K562 (cell line): ENCODE measurements around the gene TTC28. TPM values are rescaled to one million over a fixed set of nuclear protein-coding genes. Genes with fewer than 3 reads are reported as not detected.

Experiments used
- BMI1 ChIP-seq: fragments of 150-350 bp; IDR thresholded peaks from 2 replicates; pipeline ENCODE4 v1.6.1; 2014; ENCODE audit warnings: low read length
- CEBPB ChIP-seq: fragments of 450-650 bp; IDR thresholded peaks from 2 replicates; pipeline ENCODE4 v1.6.1; 2016; ENCODE audit warnings: missing genetic modification characterization, missing compliant biosample characterization
- CREM ChIP-seq: IDR thresholded peaks from 2 replicates; pipeline ENCODE4 v1.6.1; 2014; ENCODE audit warnings: antibody characterized with exemption, low read depth
- HIVEP1 ChIP-seq: fragments of 250-450 bp; sonication (Bioruptor Pico); IDR thresholded peaks from 2 replicates; pipeline ENCODE4 v1.4.0; 2020; ENCODE audit warnings: mild to moderate bottlenecking
- MAFK ChIP-seq: IDR thresholded peaks from 2 replicates; pipeline ENCODE4 v1.6.1; 2011; ENCODE audit warnings: low read length, improper control_type of control experiment
- MTA2 ChIP-seq: fragments of 450-650 bp; IDR thresholded peaks from 2 replicates; pipeline ENCODE4 v1.6.1; 2016; ENCODE audit warnings: low read depth
- MYBL2 ChIP-seq, 2 experiments: fragments of 450-650 bp in 1 of 2; sonication (generic) in 1 of 2; formaldehyde crosslinking in 1 of 2; IDR thresholded peaks; 2 replicates each; pipeline versions ENCODE4 v1.6.1 to v1.8.1; 2017 to 2022; ENCODE audit warnings: borderline replicate concordance in 1 of 2, inconsistent platforms in 1 of 2, low read depth in 1 of 2, mild to moderate bottlenecking in 1 of 2, missing genetic modification reagents in 1 of 2, moderate library complexity in 1 of 2
- NR4A1 ChIP-seq, 2 experiments: fragments of 250-450 bp in 1 of 2; fragments of 450-650 bp in 1 of 2; sonication (Bioruptor Pico) in 1 of 2; IDR thresholded peaks; 2 replicates each; pipeline versions ENCODE4 v1.4.0 to v1.6.1; 2016 to 2020; ENCODE audit warnings: mild to moderate bottlenecking in 2 of 2, missing compliant biosample characterization in 1 of 2, missing genetic modification characterization in 1 of 2, moderate library complexity in 1 of 2
- PRPF4 ChIP-seq: fragments of 200-400 bp; formaldehyde crosslinking; IDR thresholded peaks from one replicate; pipeline ENCODE4 v1.6.1; 2017; ENCODE audit warnings: low read length, low read depth, mild to moderate bottlenecking; ENCODE audit not compliant: insufficient read depth, poor library complexity, severe bottlenecking
- RHOXF2B ChIP-seq: fragments of 250-450 bp; sonication (Bioruptor Pico); conservative IDR thresholded peaks from 2 replicates; pipeline ENCODE4 v1.5.1; 2021
- SP2 ChIP-seq: IDR thresholded peaks from 2 replicates; pipeline ENCODE4 v1.6.1; 2011; ENCODE audit warnings: mild to moderate bottlenecking, low read depth, low read length, moderate library complexity; ENCODE audit not compliant: poor library complexity, severe bottlenecking; ENCODE audit errors: extremely low read depth
- SUPT5H ChIP-seq: fragments of 450-650 bp; IDR thresholded peaks from 2 replicates; pipeline ENCODE4 v1.6.1; 2016
- TEAD2 ChIP-seq: fragments of 450-650 bp; IDR thresholded peaks from 2 replicates; pipeline ENCODE4 v1.6.1; 2016; ENCODE audit warnings: missing genetic modification characterization, control low read depth, missing compliant biosample characterization
- TOE1 ChIP-seq, 2 experiments: fragments of 450-650 bp in 1 of 2; sonication (generic) in 1 of 2; formaldehyde crosslinking in 1 of 2; IDR thresholded peaks; 2 replicates each; pipeline versions ENCODE4 v1.7.1 to v1.8.0; 2016 to 2022; ENCODE audit warnings: borderline replicate concordance in 2 of 2, mild to moderate bottlenecking in 2 of 2, antibody characterized with exemption in 1 of 2, inconsistent platforms in 1 of 2, low read depth in 1 of 2, missing genetic modification reagents in 1 of 2, moderate library complexity in 1 of 2
- ZC3H4 ChIP-seq: sonication (generic); formaldehyde crosslinking; IDR thresholded peaks from 2 replicates; pipeline ENCODE4 v1.9.0; 2021; ENCODE audit warnings: missing genetic modification reagents, borderline replicate concordance
- ZNF274 ChIP-seq: IDR thresholded peaks from 2 replicates; pipeline ENCODE4 v1.6.1; 2011; ENCODE audit warnings: low read depth, mild to moderate bottlenecking, low read length, moderate library complexity, borderline replicate concordance
- polyA plus RNA-seq, 8 experiments: library from polyadenylated mRNA; depleted of rRNA in 4 of 8; stranded (reverse) in 5 of 8; unstranded in 3 of 8; fragments of >200 nt; fragmentation: Nextera tagmentation in 2 of 8; fragmentation: Illumina TruSeq in 1 of 8; extraction: Ambion mirVana in 2 of 8; extraction: Trizol in 1 of 8; gene quantifications; 2 replicates each; pipeline versions ENCODE4 v1.2.1 to v1.2.3, GENCODE V29; 2011 to 2014; ENCODE audit warnings: inconsistent platforms in 1 of 8, missing spikeins in 1 of 8
- total RNA-seq, 7 experiments: library from RNA; depleted of rRNA in 6 of 7; stranded (reverse); fragments of >200 nt in 6 of 7; fragmentation: Illumina TruSeq in 2 of 7; extraction: Trizol in 2 of 7; gene quantifications; 2 replicates each; pipeline versions ENCODE4 v1.2.1 to v1.2.3, GENCODE V29; 2011 to 2021; ENCODE audit warnings: low replicate concordance in 1 of 7
- TF ChIP-seq, protein P1 (sequence below), 3 experiments: fragments of 200-800 bp in 1 of 3; fragments of 250-450 bp in 1 of 3; fragments of 450-650 bp in 1 of 3; sonication (Bioruptor Pico) in 1 of 3; sonication (Bioruptor generic) in 1 of 3; formaldehyde crosslinking in 1 of 3; IDR thresholded peaks; 2 replicates each; pipeline versions ENCODE4 v1.6.1 to v1.8.0; 2016 to 2022; ENCODE audit warnings: mild to moderate bottlenecking in 2 of 3, missing genetic modification characterization in 2 of 3, missing compliant biosample characterization in 1 of 3, moderate library complexity in 1 of 3
- TF ChIP-seq, protein P2 (sequence below): fragments of 250-450 bp; sonication (Bioruptor Pico); IDR thresholded peaks from 2 replicates; pipeline ENCODE4 v1.4.0; 2020; ENCODE audit warnings: mild to moderate bottlenecking
- TF ChIP-seq, protein P3 (sequence below): sonication (generic); formaldehyde crosslinking; IDR thresholded peaks from 2 replicates; pipeline ENCODE4 v1.8.0; 2022; ENCODE audit warnings: missing genetic modification reagents, mild to moderate bottlenecking, moderate library complexity, borderline replicate concordance

The TTC28 gene
- total and polyA plus RNA-seq, 9 of the 15 experiments (the other 6 are each of a cell fraction or from before 2014, with no cell fraction given): 0.22 to 10.7 (median 3.1) TPM

GRCh38 chr22:28589102-28589750 is 90.4 kb downstream of the TTC28 start (continued):
- TF ChIP-seq, protein P1, sequence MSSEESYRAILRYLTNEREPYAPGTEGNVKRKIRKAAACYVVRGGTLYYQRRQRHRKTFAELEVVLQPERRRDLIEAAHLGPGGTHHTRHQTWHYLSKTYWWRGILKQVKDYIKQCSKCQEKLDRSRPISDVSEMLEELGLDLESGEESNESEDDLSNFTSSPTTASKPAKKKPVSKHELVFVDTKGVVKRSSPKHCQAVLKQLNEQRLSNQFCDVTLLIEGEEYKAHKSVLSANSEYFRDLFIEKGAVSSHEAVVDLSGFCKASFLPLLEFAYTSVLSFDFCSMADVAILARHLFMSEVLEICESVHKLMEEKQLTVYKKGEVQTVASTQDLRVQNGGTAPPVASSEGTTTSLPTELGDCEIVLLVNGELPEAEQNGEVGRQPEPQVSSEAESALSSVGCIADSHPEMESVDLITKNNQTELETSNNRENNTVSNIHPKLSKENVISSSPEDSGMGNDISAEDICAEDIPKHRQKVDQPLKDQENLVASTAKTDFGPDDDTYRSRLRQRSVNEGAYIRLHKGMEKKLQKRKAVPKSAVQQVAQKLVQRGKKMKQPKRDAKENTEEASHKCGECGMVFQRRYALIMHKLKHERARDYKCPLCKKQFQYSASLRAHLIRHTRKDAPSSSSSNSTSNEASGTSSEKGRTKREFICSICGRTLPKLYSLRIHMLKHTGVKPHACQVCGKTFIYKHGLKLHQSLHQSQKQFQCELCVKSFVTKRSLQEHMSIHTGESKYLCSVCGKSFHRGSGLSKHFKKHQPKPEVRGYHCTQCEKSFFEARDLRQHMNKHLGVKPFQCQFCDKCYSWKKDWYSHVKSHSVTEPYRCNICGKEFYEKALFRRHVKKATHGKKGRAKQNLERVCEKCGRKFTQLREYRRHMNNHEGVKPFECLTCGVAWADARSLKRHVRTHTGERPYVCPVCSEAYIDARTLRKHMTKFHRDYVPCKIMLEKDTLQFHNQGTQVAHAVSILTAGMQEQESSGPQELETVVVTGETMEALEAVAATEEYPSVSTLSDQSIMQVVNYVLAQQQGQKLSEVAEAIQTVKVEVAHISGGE (CRISPR knock-in tag; IDR thresholded peaks at IDR 0.05): 0 out of 6 replicates have a peak, but pooled peaks of 1 of the 3 experiments have one; percentile 41
- TF ChIP-seq TOE1 (IDR thresholded peaks at IDR 0.05; ENCODE audit: borderline replicate concordance): no peak
- TF ChIP-seq TOE1 (CRISPR knock-in tag; IDR thresholded peaks at IDR 0.05; ENCODE audit: borderline replicate concordance, low read depth): no peak
- TF ChIP-seq SUPT5H: no peak
- TF ChIP-seq MYBL2 (IDR thresholded peaks at IDR 0.05; ENCODE audit: low read depth): no peak
- no peak for TF ChIP-seq MYBL2 (CRISPR knock-in tag; IDR thresholded peaks at IDR 0.05; ENCODE audit: borderline replicate concordance)
- TF ChIP-seq NR4A1 (CRISPR knock-in tag; IDR thresholded peaks at IDR 0.05): no peak
- peak; percentile 57; the same call in 1 of the 2 replicates for TF ChIP-seq NR4A1 (tag; IDR thresholded peaks at IDR 0.05)
- TF ChIP-seq MAFK: no peak
- TF ChIP-seq ZC3H4 (CRISPR knock-in tag): no peak
- TF ChIP-seq, protein P2, sequence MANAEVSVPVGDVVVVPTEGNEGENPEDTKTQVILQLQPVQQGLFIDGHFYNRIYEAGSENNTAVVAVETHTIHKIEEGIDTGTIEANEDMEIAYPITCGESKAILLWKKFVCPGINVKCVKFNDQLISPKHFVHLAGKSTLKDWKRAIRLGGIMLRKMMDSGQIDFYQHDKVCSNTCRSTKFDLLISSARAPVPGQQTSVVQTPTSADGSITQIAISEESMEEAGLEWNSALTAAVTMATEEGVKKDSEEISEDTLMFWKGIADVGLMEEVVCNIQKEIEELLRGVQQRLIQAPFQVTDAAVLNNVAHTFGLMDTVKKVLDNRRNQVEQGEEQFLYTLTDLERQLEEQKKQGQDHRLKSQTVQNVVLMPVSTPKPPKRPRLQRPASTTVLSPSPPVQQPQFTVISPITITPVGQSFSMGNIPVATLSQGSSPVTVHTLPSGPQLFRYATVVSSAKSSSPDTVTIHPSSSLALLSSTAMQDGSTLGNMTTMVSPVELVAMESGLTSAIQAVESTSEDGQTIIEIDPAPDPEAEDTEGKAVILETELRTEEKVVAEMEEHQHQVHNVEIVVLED (CRISPR knock-in tag): no peak
- TF ChIP-seq BMI1: no peak
- TF ChIP-seq ZNF274: no peak
- no peak for TF ChIP-seq CEBPB (tag)
- no peak for TF ChIP-seq TEAD2 (tag)
- TF ChIP-seq CREM: no peak
- no peak for TF ChIP-seq HIVEP1 (CRISPR knock-in tag)
- TF ChIP-seq PRPF4: no peak
- no peak for TF ChIP-seq RHOXF2B (CRISPR knock-in tag)
- TF ChIP-seq, protein P3, sequence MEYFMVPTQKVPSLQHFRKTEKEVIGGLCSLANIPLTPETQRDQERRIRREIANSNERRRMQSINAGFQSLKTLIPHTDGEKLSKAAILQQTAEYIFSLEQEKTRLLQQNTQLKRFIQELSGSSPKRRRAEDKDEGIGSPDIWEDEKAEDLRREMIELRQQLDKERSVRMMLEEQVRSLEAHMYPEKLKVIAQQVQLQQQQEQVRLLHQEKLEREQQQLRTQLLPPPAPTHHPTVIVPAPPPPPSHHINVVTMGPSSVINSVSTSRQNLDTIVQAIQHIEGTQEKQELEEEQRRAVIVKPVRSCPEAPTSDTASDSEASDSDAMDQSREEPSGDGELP (CRISPR knock-in tag): no peak
- TF ChIP-seq SP2: no peak
- no peak for TF ChIP-seq MTA2
